Endothelial cell of umbilical vein (primary cell): Measurements from ENCODE around the gene ACSL6.

Source experiments
- CTCF ChIP-seq, 2 donors: IDR thresholded peaks; 1 replicate in 1 of 2; 2 replicates in 1 of 2; pipeline ENCODE4 v1.5.1; 2011; ENCODE audit warnings: low read length in 2 of 2, mild to moderate bottlenecking in 2 of 2, moderate library complexity in 2 of 2, control low read depth in 1 of 2, inconsistent platforms in 1 of 2, low read depth in 1 of 2; ENCODE audit not compliant: insufficient read depth in 1 of 2; ENCODE audit errors: extremely low read depth in 1 of 2
- EZH2 ChIP-seq: IDR thresholded peaks from 2 replicates; pipeline ENCODE4 v1.6.1; 2012; ENCODE audit warnings: borderline replicate concordance, low read depth, mild to moderate bottlenecking, moderate library complexity, low read length, inconsistent platforms; ENCODE audit not compliant: severe bottlenecking
- POLR2A ChIP-seq: IDR thresholded peaks from 2 replicates; pipeline ENCODE4 v1.6.1; 2012; ENCODE audit warnings: low read depth, mild to moderate bottlenecking, control low read depth, low read length
- POLR2AphosphoS5 ChIP-seq: IDR thresholded peaks from 2 replicates; pipeline ENCODE4 v1.6.1; 2012; ENCODE audit warnings: low read depth, mild to moderate bottlenecking, control low read depth, low read length, moderate library complexity; ENCODE audit not compliant: insufficient read depth

GRCh38 chr5:132010989-132011621 lies 353 bp downstream of the ACSL6 start:
- TF ChIP-seq EZH2 (peak; percentile 80), CTCF (IDR thresholded peaks at IDR 0.05; ENCODE audit: extremely low read depth in 1 of 2, insufficient read depth in 1 of 2, low read depth in 1 of 2, low read length in 2 of 2) (no peak), POLR2AphosphoS5 (no peak), POLR2A (no peak)
